Activated CD4-positive, CD25-positive, alpha-beta regulatory T cell treated with anti-CD3 and anti-CD28 coated beads, Interleukin-2, amount 50 U/mL, for 24 hours (primary cell): ENCODE data around the gene MAML1.

ENCODE experiments used
- ATAC-seq, 2 donors: fragments of 150-1000 bp; cut with Tn5 transposase; one replicate each; pipeline ENCODE4 v1.10.0; 2021; ENCODE audit warnings: mild to moderate bottlenecking in 1 of 2, moderate library complexity in 1 of 2

The MAML1 gene

GRCh38 chr5:179824745-179825112 lies 92.1 kb downstream of the MAML1 start:
- ATAC-seq, result no peak

- ATAC-seq, result no peak
Measured at GRCh38 chr5:179825655-179826182, 93.1 kb downstream of the MAML1 start.
